Measurements from ENCODE around the gene PFAS.

DNA sequence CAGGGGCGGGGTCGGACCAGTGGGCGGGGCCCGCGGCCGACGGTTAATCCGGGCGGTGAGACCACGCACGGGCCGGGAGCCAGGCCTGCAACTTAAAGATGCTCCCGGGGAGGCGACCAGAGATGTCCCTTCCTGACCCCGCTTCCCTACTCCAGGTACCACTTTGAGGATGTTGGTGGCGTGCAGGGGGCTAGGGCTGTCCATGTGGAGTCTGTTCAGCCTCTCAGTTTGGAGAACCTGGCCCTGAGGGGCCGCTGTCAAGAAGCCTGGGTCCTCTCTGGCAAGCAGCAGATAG lies 40.0 kb downstream of the PFAS start:
- no peak for TF ChIP-seq CTCF (IDR thresholded peaks at IDR 0.05)
- TF ChIP-seq POLR2A (IDR thresholded peaks at IDR 0.05): no peak

Data from gastroesophageal sphincter (tissue), 3 donors.